Loucy (cell line): ENCODE results near the gene MOB3C.

Experiments
- EZH2phosphoT487 ChIP-seq: fragments of 200-600 bp; IDR thresholded peaks from 2 replicates; pipeline ENCODE4 v1.6.1; 2018; ENCODE audit warnings: antibody characterized with exemption, mild to moderate bottlenecking, moderate library complexity, borderline replicate concordance
- TF ChIP-seq, protein P1 (sequence below): fragments of 200-600 bp; sonication (generic); conservative IDR thresholded peaks from 2 replicates; pipeline ENCODE4 v1.5.1; 2014; ENCODE audit warnings: mild to moderate bottlenecking, antibody characterized with exemption, low read length

DNA sequence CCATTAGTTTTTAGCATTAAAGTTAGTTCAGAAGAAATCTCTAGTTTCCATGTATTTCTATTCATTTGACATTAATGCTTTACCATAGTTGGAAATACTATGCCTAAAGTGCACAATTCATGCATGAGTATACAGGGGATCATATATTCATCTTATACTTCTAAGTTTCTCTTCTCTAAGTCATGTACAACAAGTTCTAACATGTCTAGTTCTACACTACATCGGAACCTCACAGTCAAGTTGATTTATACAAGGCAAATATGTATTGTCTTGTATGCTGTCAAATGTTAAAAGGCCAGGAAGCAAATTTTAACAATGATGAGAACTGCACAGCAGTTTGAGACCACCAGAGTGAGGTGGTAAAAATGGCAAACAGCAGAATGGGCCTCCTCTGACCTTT, 22.9 kb upstream of the MOB3C start:
- TF ChIP-seq, protein P1, sequence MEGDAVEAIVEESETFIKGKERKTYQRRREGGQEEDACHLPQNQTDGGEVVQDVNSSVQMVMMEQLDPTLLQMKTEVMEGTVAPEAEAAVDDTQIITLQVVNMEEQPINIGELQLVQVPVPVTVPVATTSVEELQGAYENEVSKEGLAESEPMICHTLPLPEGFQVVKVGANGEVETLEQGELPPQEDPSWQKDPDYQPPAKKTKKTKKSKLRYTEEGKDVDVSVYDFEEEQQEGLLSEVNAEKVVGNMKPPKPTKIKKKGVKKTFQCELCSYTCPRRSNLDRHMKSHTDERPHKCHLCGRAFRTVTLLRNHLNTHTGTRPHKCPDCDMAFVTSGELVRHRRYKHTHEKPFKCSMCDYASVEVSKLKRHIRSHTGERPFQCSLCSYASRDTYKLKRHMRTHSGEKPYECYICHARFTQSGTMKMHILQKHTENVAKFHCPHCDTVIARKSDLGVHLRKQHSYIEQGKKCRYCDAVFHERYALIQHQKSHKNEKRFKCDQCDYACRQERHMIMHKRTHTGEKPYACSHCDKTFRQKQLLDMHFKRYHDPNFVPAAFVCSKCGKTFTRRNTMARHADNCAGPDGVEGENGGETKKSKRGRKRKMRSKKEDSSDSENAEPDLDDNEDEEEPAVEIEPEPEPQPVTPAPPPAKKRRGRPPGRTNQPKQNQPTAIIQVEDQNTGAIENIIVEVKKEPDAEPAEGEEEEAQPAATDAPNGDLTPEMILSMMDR: no peak
- TF ChIP-seq EZH2phosphoT487: no peak
